ENCODE results near the gene DIAPH3.

- no peak for TF ChIP-seq CHD2 (IDR thresholded peaks at IDR 0.05; ENCODE audit: low read length, partially characterized antibody)
- no peak for TF ChIP-seq POLR2AphosphoS5 (IDR thresholded peaks at IDR 0.05; ENCODE audit: low read depth, low read length)
- TF ChIP-seq TAF1 (IDR thresholded peaks at IDR 0.05; ENCODE audit: borderline replicate concordance, low read depth, low read length): no peak
- no peak for TF ChIP-seq CTCF (IDR thresholded peaks at IDR 0.05)
- no peak for TF ChIP-seq FOXM1 (IDR thresholded peaks at IDR 0.05; ENCODE audit: low read depth)
- TF ChIP-seq REST (IDR thresholded peaks at IDR 0.05; ENCODE audit: low read depth, low read length): no peak
- no peak for TF ChIP-seq SIN3A (IDR thresholded peaks at IDR 0.05; ENCODE audit: borderline replicate concordance, low read depth, low read length)
- TF ChIP-seq GABPA (IDR thresholded peaks at IDR 0.05; ENCODE audit: low read depth): no peak
- TF ChIP-seq USF2 (IDR thresholded peaks at IDR 0.05; ENCODE audit: borderline replicate concordance, low read depth, low read length): no peak
- no peak for TF ChIP-seq MXI1 (IDR thresholded peaks at IDR 0.05; ENCODE audit: low read depth, low read length)
- no peak for TF ChIP-seq SMC3 (IDR thresholded peaks at IDR 0.05; ENCODE audit: low read depth, low read length)
- TF ChIP-seq JUND (IDR thresholded peaks at IDR 0.05): no peak
These were observed 49.2 kb downstream of the DIAPH3 start for GRCh38 chr13:60114499-60115028.

All from SK-N-SH (cell line).